Measurements from ENCODE around the gene SLC25A19.

DNA sequence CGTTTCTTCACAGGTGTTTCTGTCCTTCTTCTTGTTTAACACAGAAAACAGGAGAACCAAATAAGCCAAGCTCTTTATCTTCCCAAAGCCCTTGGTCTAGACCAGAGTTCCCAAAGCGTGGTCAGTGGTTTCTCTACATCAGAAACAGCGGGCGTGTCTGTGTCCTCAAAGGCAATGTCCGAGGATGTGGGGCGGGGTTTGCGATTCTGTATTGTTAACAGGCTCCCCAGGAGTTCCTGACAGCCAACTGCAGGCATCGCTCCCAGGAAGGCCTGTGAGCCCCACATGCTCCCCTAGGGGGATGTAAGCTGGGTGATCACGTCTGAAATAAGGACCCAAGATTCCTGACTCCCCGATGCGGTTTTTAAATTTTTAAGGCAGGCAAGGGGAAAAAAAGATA lies 28.4 kb upstream of the SLC25A19 start:
- TF ChIP-seq GATA3 (IDR thresholded peaks at IDR 0.05; ENCODE audit: low read depth, low read length) (no peak), GATA2 (IDR thresholded peaks at IDR 0.05; ENCODE audit: low read depth, low read length) (no peak)

Measured in SH-SY5Y (cell line).